Loucy (cell line): ENCODE data around the gene SAMD7.

ENCODE experiments used
- H2AFZ ChIP-seq: fragments of 200-600 bp; sonication (generic); 2 replicates; pipeline ENCODE4 v1.6.0; 2016; ENCODE audit warnings: antibody characterized with exemption, mild to moderate bottlenecking, low read length, moderate library complexity
- H3F3A ChIP-seq: fragments of 200-600 bp; 2 replicates; pipeline ENCODE4 v1.6.0; 2016; ENCODE audit warnings: antibody characterized with exemption, low read depth, mild to moderate bottlenecking
- H3K27me3 ChIP-seq: fragments of 200-600 bp; sonication (generic); 2 replicates; pipeline ENCODE4 v1.6.1; 2014; ENCODE audit warnings: low read length, mild to moderate bottlenecking; ENCODE audit not compliant: insufficient read depth, poor library complexity, severe bottlenecking
- H3K36me3 ChIP-seq: fragments of 200-600 bp; sonication (generic); 2 replicates; pipeline ENCODE4 v1.6.1; 2016; ENCODE audit warnings: low read length; ENCODE audit not compliant: insufficient read depth
- H3K4me1 ChIP-seq: fragments of 200-600 bp; sonication (generic); 2 replicates; pipeline ENCODE4 v1.5.1; 2014; ENCODE audit warnings: low read length, mild to moderate bottlenecking; ENCODE audit not compliant: insufficient read depth, poor library complexity, severe bottlenecking
- H3K4me2 ChIP-seq: fragments of 200-600 bp; sonication (generic); 2 replicates; pipeline ENCODE4 v1.6.0; 2014; ENCODE audit warnings: antibody characterized with exemption, low read length, low read depth, mild to moderate bottlenecking; ENCODE audit not compliant: poor library complexity, severe bottlenecking
- H3K4me3 ChIP-seq: fragments of 200-600 bp; sonication (generic); 2 replicates; pipeline ENCODE4 v1.5.1; 2014; ENCODE audit warnings: low read length, mild to moderate bottlenecking, mixed read lengths; ENCODE audit not compliant: poor library complexity, severe bottlenecking
- H3K79me2 ChIP-seq: fragments of 200-600 bp; sonication (generic); 2 replicates; pipeline ENCODE4 v1.6.1; 2014; ENCODE audit warnings: low read length; ENCODE audit not compliant: insufficient read depth
- H3K9ac ChIP-seq: fragments of 200-600 bp; sonication (generic); 2 replicates; pipeline ENCODE4 v1.6.0; 2014; ENCODE audit warnings: mild to moderate bottlenecking, low read depth, low read length, moderate library complexity; ENCODE audit not compliant: poor library complexity, severe bottlenecking
- H3K9me2 ChIP-seq: fragments of 200-600 bp; sonication (generic); replicated peaks from 2 replicates; pipeline ENCODE4 v1.6.1; 2016; ENCODE audit warnings: low read depth, low read length, mixed read lengths
- H3K9me3 ChIP-seq: fragments of 200-600 bp; sonication (generic); 2 replicates; pipeline ENCODE4 v1.6.1; 2014; ENCODE audit warnings: mild to moderate bottlenecking, antibody characterized with exemption, low read length, low read depth; ENCODE audit not compliant: insufficient read depth
- H4K20me1 ChIP-seq: fragments of 200-600 bp; sonication (generic); 2 replicates; pipeline ENCODE4 v1.6.0; 2014; ENCODE audit warnings: antibody characterized with exemption, low read length, mild to moderate bottlenecking; ENCODE audit not compliant: insufficient read depth, poor library complexity, severe bottlenecking
- CTCF ChIP-seq: fragments of 200-600 bp; sonication (generic); conservative IDR thresholded peaks from 2 replicates; pipeline ENCODE4 v1.5.1; 2014; ENCODE audit warnings: mild to moderate bottlenecking, antibody characterized with exemption, low read length
- EZH2phosphoT487 ChIP-seq: fragments of 200-600 bp; IDR thresholded peaks from 2 replicates; pipeline ENCODE4 v1.6.1; 2018; ENCODE audit warnings: antibody characterized with exemption, mild to moderate bottlenecking, moderate library complexity, borderline replicate concordance

SAMD7 gene

GRCh38 chr3:169886671-169887070 lies 24.7 kb upstream of the SAMD7 start:
- Histone ChIP-seq H3K36me3 (no peaks in the 10 kb centered on the region), H3K79me2 (no peaks in the 10 kb centered on the region), H4K20me1 (no peaks in the 10 kb centered on the region), H3K27me3 (no peaks in the 10 kb centered on the region), H3K4me1 (no peaks in the 10 kb centered on the region), H3K9ac (no peak overlapping the region), H3K4me3 (no peak overlapping the region), H3K9me2 (no peaks in the 10 kb centered on the region), H2AFZ (no peak overlapping the region), H3K9me3 (no peaks in the 10 kb centered on the region), H3K4me2 (no peak overlapping the region), H3F3A (no peaks in the 10 kb centered on the region)
- TF ChIP-seq CTCF (no peak), EZH2phosphoT487 (no peak)

DNA sequence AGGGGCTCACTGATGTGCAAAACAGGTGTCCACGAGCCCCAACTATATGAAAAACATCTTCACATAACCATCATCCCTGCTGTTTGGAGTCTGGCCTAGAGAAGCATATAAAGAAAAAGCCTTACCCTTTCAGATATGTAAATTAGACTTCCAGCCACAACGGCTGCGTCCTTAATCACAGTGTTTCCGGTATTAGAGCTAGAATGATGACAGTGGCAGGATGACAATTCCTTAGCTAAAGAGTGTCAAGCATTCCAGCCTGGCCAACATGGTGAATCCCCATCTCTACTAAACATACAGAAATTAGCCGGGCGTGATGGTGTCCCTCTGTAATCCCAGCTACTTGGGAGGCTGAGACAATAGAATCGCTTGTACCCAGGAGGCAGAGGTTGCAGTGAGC lies 19.5 kb upstream of the SAMD7 start:
- Histone ChIP-seq H3K9me2 (no peaks in the 10 kb centered on the region), H3K79me2 (no peaks in the 10 kb centered on the region), H2AFZ (no peak overlapping the region), H3K36me3 (no peaks in the 10 kb centered on the region), H3K4me2 (no peak overlapping the region), H3K9me3 (no peaks in the 10 kb centered on the region), H3F3A (no peaks in the 10 kb centered on the region), H3K9ac (no peak overlapping the region), H3K4me3 (no peak overlapping the region), H4K20me1 (no peaks in the 10 kb centered on the region), H3K4me1 (no peaks in the 10 kb centered on the region), H3K27me3 (no peaks in the 10 kb centered on the region)
- no peak for TF ChIP-seq CTCF
- no peak for TF ChIP-seq EZH2phosphoT487

GRCh38 chr3:169894110-169894509 lies 17.3 kb upstream of the SAMD7 start:
- H3K9me3 ChIP-seq: no peaks in the 10 kb centered on the region
- H4K20me1 ChIP-seq: no peaks in the 10 kb centered on the region
- H3K4me1 ChIP-seq: no peaks in the 10 kb centered on the region
- no peaks in the 10 kb centered on the region for H3K79me2 ChIP-seq
- H3F3A ChIP-seq: no peaks in the 10 kb centered on the region
- no peaks in the 10 kb centered on the region for H3K9me2 ChIP-seq
- no peak overlapping the region for H3K9ac ChIP-seq
- no peak overlapping the region for H2AFZ ChIP-seq
- H3K4me2 ChIP-seq: no peak overlapping the region
- H3K36me3 ChIP-seq: no peaks in the 10 kb centered on the region
- no peak for TF ChIP-seq EZH2phosphoT487
- TF ChIP-seq CTCF: no peak
- no peaks in the 10 kb centered on the region for H3K27me3 ChIP-seq
- no peak overlapping the region for H3K4me3 ChIP-seq
